HEK293 (cell line): Measurements from ENCODE around the gene OR52B4.
A peak's percentile ranks its signal among the peaks of the same experiment; 100 is the strongest.
"Not testable (repeated sequence)": the region's sequence is repeated elsewhere in the genome, so short reads cannot be mapped to it uniquely, and the experiment has no call there.

ENCODE experiments used
- CTCF ChIA-PET: fragments of 350-600 bp; formaldehyde crosslinking; extraction: SDS; loops from one replicate; lab custom pipeline; 2021; ENCODE audit warnings: antibody characterized with exemption; lab: Yijun Ruan, JAX
- POLR2A ChIA-PET: fragments of 300-600 bp; formaldehyde crosslinking; extraction: SDS; loops from one replicate; lab custom pipeline; 2020; ENCODE audit warnings: antibody characterized with exemption, inconsistent platforms; lab: Yijun Ruan, JAX
- H3K27ac ChIP-seq: fragments of 200-500 bp; sonication (Bioruptor generic); 2 replicates; pipeline ENCODE4 v1.5.1; 2014; ENCODE audit warnings: low read depth, low read length, control low read depth, inconsistent platforms; ENCODE audit errors: extremely low read depth
- H3K36me3 ChIP-seq, 2 experiments: fragments of 200-500 bp in 1 of 2; sonication (Bioruptor generic) in 1 of 2; 1 replicate in 1 of 2; 2 replicates in 1 of 2; pipeline ENCODE4 v1.5.1; 2014 to 2017; ENCODE audit warnings: inconsistent platforms in 2 of 2, low read length in 2 of 2; ENCODE audit not compliant: control insufficient read depth in 2 of 2, insufficient read depth in 1 of 2
- H3K4me1 ChIP-seq: fragments of 200-500 bp; sonication (Bioruptor generic); 2 replicates; pipeline ENCODE4 v1.5.1; 2014; ENCODE audit warnings: mild to moderate bottlenecking, low read length, inconsistent platforms; ENCODE audit not compliant: control insufficient read depth, insufficient read depth
- H3K4me3 ChIP-seq: 2 replicates; pipeline ENCODE4 v1.5.1; 2011; ENCODE audit warnings: low read depth, mild to moderate bottlenecking, control low read depth, low read length, moderate library complexity
- H3K9me3 ChIP-seq: fragments of 200-500 bp; sonication (Bioruptor generic); 2 replicates; pipeline ENCODE4 v1.5.1; 2014; ENCODE audit warnings: low read depth, low read length, inconsistent platforms; ENCODE audit not compliant: control insufficient read depth, insufficient read depth
- EGR2 ChIP-seq: fragments of 450-650 bp; formaldehyde crosslinking; IDR thresholded peaks from 2 replicates; pipeline ENCODE4 v1.5.1; 2016; ENCODE audit warnings: low read depth, missing biosample characterization, missing genetic modification characterization
- GFI1B ChIP-seq: fragments of 450-650 bp; formaldehyde crosslinking; IDR thresholded peaks from 2 replicates; pipeline ENCODE4 v1.5.1; 2016; ENCODE audit warnings: missing biosample characterization, missing genetic modification characterization
- PRDM1 ChIP-seq: fragments of 450-650 bp; formaldehyde crosslinking; IDR thresholded peaks from 2 replicates; pipeline ENCODE4; 2016; ENCODE audit warnings: missing biosample characterization, missing genetic modification characterization
- SCRT1 ChIP-seq: fragments of 450-650 bp; formaldehyde crosslinking; IDR thresholded peaks from 2 replicates; pipeline ENCODE4 v1.5.1; 2016; ENCODE audit warnings: missing biosample characterization, missing genetic modification characterization, borderline replicate concordance
- ZBTB20 ChIP-seq: fragments of 450-650 bp; formaldehyde crosslinking; IDR thresholded peaks from 2 replicates; pipeline ENCODE4 v1.5.1; 2016; ENCODE audit warnings: missing biosample characterization, missing genetic modification characterization
- ZEB2 ChIP-seq: fragments of 450-650 bp; formaldehyde crosslinking; IDR thresholded peaks from 2 replicates; pipeline ENCODE4 v1.5.1; 2016; ENCODE audit warnings: missing biosample characterization, missing genetic modification characterization
- ZFP41 ChIP-seq: fragments of 450-650 bp; formaldehyde crosslinking; IDR thresholded peaks from 2 replicates; pipeline ENCODE4 v1.5.1; 2016; ENCODE audit warnings: missing biosample characterization, missing genetic modification characterization, borderline replicate concordance
- ZNF10 ChIP-seq: fragments of 450-650 bp; formaldehyde crosslinking; IDR thresholded peaks from 2 replicates; pipeline ENCODE4 v1.5.1; 2017; ENCODE audit warnings: missing biosample characterization, missing genetic modification characterization
- ZNF140 ChIP-seq: fragments of 450-650 bp; formaldehyde crosslinking; IDR thresholded peaks from 2 replicates; pipeline ENCODE4 v1.5.1; 2016; ENCODE audit warnings: missing biosample characterization, missing genetic modification characterization
- ZNF174 ChIP-seq: fragments of 450-650 bp; formaldehyde crosslinking; IDR thresholded peaks from 2 replicates; pipeline ENCODE4 v1.5.0; 2017; ENCODE audit warnings: missing biosample characterization, mild to moderate bottlenecking, missing genetic modification characterization
- ZNF18 ChIP-seq: fragments of 450-650 bp; formaldehyde crosslinking; IDR thresholded peaks from 2 replicates; pipeline ENCODE4 v1.5.1; 2016; ENCODE audit warnings: missing biosample characterization, missing genetic modification characterization
- ZNF184 ChIP-seq: fragments of 450-650 bp; IDR thresholded peaks from 2 replicates; pipeline ENCODE4 v1.5.1; 2018; ENCODE audit warnings: missing biosample characterization, mild to moderate bottlenecking, missing genetic modification characterization
- ZNF214 ChIP-seq: fragments of 450-650 bp; formaldehyde crosslinking; IDR thresholded peaks from 2 replicates; pipeline ENCODE4 v1.5.1; 2017; ENCODE audit warnings: missing biosample characterization, mild to moderate bottlenecking, missing genetic modification characterization, borderline replicate concordance
- ZNF23 ChIP-seq: fragments of 450-650 bp; formaldehyde crosslinking; IDR thresholded peaks from 2 replicates; pipeline ENCODE4 v1.5.1; 2016; ENCODE audit warnings: missing biosample characterization, missing genetic modification characterization, borderline replicate concordance
- ZNF266 ChIP-seq: fragments of 450-650 bp; formaldehyde crosslinking; IDR thresholded peaks from 2 replicates; pipeline ENCODE4 v1.5.1; 2016; ENCODE audit warnings: missing biosample characterization, missing genetic modification characterization, low read depth
- ZNF335 ChIP-seq: fragments of 450-650 bp; formaldehyde crosslinking; conservative IDR thresholded peaks from 2 replicates; pipeline ENCODE4 v1.5.1; 2016; ENCODE audit warnings: missing biosample characterization, missing genetic modification characterization
- ZNF391 ChIP-seq: fragments of 450-650 bp; formaldehyde crosslinking; IDR thresholded peaks from 2 replicates; pipeline ENCODE4 v1.5.1; 2016; ENCODE audit warnings: low read depth, missing biosample characterization, missing genetic modification characterization, borderline replicate concordance
- ZNF426 ChIP-seq: fragments of 450-650 bp; formaldehyde crosslinking; IDR thresholded peaks from 2 replicates; pipeline ENCODE4 v1.5.1; 2017; ENCODE audit warnings: missing biosample characterization, missing genetic modification characterization, mild to moderate bottlenecking, inconsistent platforms, moderate library complexity
- ZNF514 ChIP-seq: fragments of 450-650 bp; formaldehyde crosslinking; IDR thresholded peaks from 2 replicates; pipeline ENCODE4 v1.5.1; 2016; ENCODE audit warnings: missing biosample characterization, missing genetic modification characterization
- ZNF530 ChIP-seq: fragments of 450-650 bp; formaldehyde crosslinking; IDR thresholded peaks from 2 replicates; pipeline ENCODE4 v1.5.1; 2016; ENCODE audit warnings: low read depth, missing biosample characterization, missing genetic modification characterization
- ZNF629 ChIP-seq: fragments of 450-650 bp; formaldehyde crosslinking; IDR thresholded peaks from 2 replicates; pipeline ENCODE4 v1.5.1; 2017; ENCODE audit warnings: missing biosample characterization, missing genetic modification characterization
- ZNF707 ChIP-seq: fragments of 450-650 bp; formaldehyde crosslinking; IDR thresholded peaks from 2 replicates; pipeline ENCODE4 v1.5.1; 2016; ENCODE audit warnings: missing biosample characterization, missing genetic modification characterization
- ZNF76 ChIP-seq: fragments of 450-650 bp; formaldehyde crosslinking; IDR thresholded peaks from 2 replicates; pipeline ENCODE4; 2016; ENCODE audit warnings: low read depth, missing biosample characterization, missing genetic modification characterization, borderline replicate concordance
- ZSCAN30 ChIP-seq: fragments of 450-650 bp; IDR thresholded peaks from 2 replicates; pipeline ENCODE4 v1.5.1; 2018; ENCODE audit warnings: missing biosample characterization, mild to moderate bottlenecking, missing genetic modification characterization, moderate library complexity
- TF ChIP-seq, protein P1 (sequence below): fragments of 450-650 bp; formaldehyde crosslinking; IDR thresholded peaks from 2 replicates; pipeline ENCODE4 v1.5.1; 2016; ENCODE audit warnings: missing biosample characterization, missing genetic modification characterization, borderline replicate concordance
- TF ChIP-seq, protein P2 (sequence below): fragments of 450-650 bp; formaldehyde crosslinking; IDR thresholded peaks from 2 replicates; pipeline ENCODE4 v1.5.1; 2016; ENCODE audit warnings: missing biosample characterization, missing genetic modification characterization

Gene OR52B4

DNA sequence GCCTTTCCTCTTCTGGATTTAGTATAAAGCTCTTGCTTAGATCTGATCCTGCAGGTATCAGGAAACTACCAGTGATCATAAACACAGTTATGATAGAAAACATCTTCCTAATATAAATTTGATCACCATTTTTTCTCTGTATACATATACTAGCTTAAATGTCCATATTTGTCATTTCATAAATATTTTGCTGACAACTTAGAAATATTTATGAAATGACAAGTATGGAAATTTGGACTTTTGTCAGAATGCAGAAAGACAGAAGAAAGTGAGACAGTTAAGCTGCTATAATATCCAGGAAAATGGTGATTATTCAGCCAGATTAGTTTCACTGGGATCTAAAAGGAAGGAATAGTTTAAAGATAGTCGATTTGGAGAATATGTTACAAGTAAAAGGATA lies 48.1 kb upstream of the OR52B4 start (continued):
- TF ChIP-seq, protein P1, sequence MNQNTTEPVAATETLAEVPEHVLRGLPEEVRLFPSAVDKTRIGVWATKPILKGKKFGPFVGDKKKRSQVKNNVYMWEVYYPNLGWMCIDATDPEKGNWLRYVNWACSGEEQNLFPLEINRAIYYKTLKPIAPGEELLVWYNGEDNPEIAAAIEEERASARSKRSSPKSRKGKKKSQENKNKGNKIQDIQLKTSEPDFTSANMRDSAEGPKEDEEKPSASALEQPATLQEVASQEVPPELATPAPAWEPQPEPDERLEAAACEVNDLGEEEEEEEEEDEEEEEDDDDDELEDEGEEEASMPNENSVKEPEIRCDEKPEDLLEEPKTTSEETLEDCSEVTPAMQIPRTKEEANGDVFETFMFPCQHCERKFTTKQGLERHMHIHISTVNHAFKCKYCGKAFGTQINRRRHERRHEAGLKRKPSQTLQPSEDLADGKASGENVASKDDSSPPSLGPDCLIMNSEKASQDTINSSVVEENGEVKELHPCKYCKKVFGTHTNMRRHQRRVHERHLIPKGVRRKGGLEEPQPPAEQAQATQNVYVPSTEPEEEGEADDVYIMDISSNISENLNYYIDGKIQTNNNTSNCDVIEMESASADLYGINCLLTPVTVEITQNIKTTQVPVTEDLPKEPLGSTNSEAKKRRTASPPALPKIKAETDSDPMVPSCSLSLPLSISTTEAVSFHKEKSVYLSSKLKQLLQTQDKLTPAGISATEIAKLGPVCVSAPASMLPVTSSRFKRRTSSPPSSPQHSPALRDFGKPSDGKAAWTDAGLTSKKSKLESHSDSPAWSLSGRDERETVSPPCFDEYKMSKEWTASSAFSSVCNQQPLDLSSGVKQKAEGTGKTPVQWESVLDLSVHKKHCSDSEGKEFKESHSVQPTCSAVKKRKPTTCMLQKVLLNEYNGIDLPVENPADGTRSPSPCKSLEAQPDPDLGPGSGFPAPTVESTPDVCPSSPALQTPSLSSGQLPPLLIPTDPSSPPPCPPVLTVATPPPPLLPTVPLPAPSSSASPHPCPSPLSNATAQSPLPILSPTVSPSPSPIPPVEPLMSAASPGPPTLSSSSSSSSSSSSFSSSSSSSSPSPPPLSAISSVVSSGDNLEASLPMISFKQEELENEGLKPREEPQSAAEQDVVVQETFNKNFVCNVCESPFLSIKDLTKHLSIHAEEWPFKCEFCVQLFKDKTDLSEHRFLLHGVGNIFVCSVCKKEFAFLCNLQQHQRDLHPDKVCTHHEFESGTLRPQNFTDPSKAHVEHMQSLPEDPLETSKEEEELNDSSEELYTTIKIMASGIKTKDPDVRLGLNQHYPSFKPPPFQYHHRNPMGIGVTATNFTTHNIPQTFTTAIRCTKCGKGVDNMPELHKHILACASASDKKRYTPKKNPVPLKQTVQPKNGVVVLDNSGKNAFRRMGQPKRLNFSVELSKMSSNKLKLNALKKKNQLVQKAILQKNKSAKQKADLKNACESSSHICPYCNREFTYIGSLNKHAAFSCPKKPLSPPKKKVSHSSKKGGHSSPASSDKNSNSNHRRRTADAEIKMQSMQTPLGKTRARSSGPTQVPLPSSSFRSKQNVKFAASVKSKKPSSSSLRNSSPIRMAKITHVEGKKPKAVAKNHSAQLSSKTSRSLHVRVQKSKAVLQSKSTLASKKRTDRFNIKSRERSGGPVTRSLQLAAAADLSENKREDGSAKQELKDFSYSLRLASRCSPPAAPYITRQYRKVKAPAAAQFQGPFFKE = no peak
- TF ChIP-seq ZNF426 (no peak), ZNF10 (tag by site-specific recombination) (no peak), ZBTB20 (tag by site-specific recombination) (no peak), ZNF266 (tag by site-specific recombination) (no peak), ZNF629 (tag by site-specific recombination) (no peak)
- TF ChIP-seq, protein P2, sequence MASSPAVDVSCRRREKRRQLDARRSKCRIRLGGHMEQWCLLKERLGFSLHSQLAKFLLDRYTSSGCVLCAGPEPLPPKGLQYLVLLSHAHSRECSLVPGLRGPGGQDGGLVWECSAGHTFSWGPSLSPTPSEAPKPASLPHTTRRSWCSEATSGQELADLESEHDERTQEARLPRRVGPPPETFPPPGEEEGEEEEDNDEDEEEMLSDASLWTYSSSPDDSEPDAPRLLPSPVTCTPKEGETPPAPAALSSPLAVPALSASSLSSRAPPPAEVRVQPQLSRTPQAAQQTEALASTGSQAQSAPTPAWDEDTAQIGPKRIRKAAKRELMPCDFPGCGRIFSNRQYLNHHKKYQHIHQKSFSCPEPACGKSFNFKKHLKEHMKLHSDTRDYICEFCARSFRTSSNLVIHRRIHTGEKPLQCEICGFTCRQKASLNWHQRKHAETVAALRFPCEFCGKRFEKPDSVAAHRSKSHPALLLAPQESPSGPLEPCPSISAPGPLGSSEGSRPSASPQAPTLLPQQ (tag by site-specific recombination) = no peak

GRCh38 chr11:4406206-4406605 lies 38.0 kb upstream of the OR52B4 start:
- H3K9me3 ChIP-seq, H3K27ac ChIP-seq, H3K4me3 ChIP-seq, CTCF ChIA-PET, H3K36me3 ChIP-seq, POLR2A ChIA-PET, H3K4me1 ChIP-seq: not testable (repeated sequence)

DNA sequence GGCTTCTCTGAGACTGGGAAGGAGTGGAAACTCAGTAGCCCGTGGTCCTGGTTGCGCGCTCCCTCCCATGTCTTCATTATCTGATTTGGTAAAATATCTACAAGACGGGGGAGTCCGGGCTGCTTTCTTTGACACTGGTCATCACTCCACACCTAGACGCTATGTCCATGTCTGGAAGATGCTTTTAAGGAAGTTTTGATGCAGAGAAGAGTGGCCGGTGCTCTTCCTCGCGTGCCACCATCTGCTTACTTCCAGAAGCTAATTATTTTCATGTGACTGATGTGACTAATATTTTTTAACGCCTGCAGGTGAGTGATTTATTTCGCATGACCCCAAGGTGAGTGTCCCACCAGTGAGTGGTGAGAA lies 25.7 kb upstream of the OR52B4 start:
- POLR2A ChIA-PET = no interaction called here
- peak overlapping the region; percentile 92; the same call in 1 of the 2 replicates for H3K4me3 ChIP-seq
- CTCF ChIA-PET = interaction anchor here (0.6 to 1.1 kb wide), 4 partner anchors 25 to 233 kb away, joined by 3 to 5 read pairs (median 4); no protein-coding TSS in a partner anchor
- no peaks in the 10 kb centered on the region for H3K9me3 ChIP-seq
- H3K27ac ChIP-seq = no peak overlapping the region
- peaks cover 0 to 15% of the 10 kb centered on the region in 2 experiments; a peak in 1 of 3 replicates for H3K36me3 ChIP-seq
- TF ChIP-seq ZEB2 (tag by site-specific recombination) = no peak
- no peak for TF ChIP-seq ZNF76
- no peak for TF ChIP-seq ZNF184 (tag by site-specific recombination)
- no peak for TF ChIP-seq PRDM1 (tag by site-specific recombination)
- TF ChIP-seq ZNF23 (tag by site-specific recombination) = no peak
- no peak for TF ChIP-seq ZNF514 (tag by site-specific recombination)
- no peak for TF ChIP-seq ZNF140 (tag by site-specific recombination)
- TF ChIP-seq ZNF629 (tag by site-specific recombination) = no peak
- TF ChIP-seq ZNF707 = no peak
- no peak for TF ChIP-seq ZNF174
- TF ChIP-seq ZFP41 (tag by site-specific recombination) = no peak
- no peak for TF ChIP-seq ZNF18
- TF ChIP-seq SCRT1 (tag by site-specific recombination) = no peak
- no peak for TF ChIP-seq ZSCAN30 (tag by site-specific recombination)
- no peak for TF ChIP-seq ZNF214 (tag by site-specific recombination)
- no peak for TF ChIP-seq GFI1B (tag by site-specific recombination)
- no peak for TF ChIP-seq ZNF530
- no peak for TF ChIP-seq EGR2
- TF ChIP-seq ZNF391 (tag by site-specific recombination) = no peak
- TF ChIP-seq ZNF335 (tag by site-specific recombination) = no peak
- TF ChIP-seq, all 188 proteins: peak for 0
- H3K4me1 ChIP-seq = no peaks in the 10 kb centered on the region
